DMS114 treated with DMSO at 0.1 percent for 48 hours (cell line): ENCODE data around the gene DRAXIN.
A peak's percentile ranks its signal among the peaks of the same experiment; 100 is the strongest.

Experiments used
- DNase-seq: peaks from one replicate; lab custom pipeline; 2025; ENCODE audit not compliant: unreplicated experiment; lab: John Stamatoyannopoulos, UW

The DRAXIN gene

GRCh38 chr1:11707621-11708276 is 16.2 kb downstream of the DRAXIN start:
- no peak for DNase-seq

GRCh38 chr1:11708554-11709350 is 17.2 kb downstream of the DRAXIN start:
- no peak for DNase-seq

GRCh38 chr1:11711490-11711889 is 20.0 kb downstream of the DRAXIN start:
- DNase-seq: no peak

- no peak for DNase-seq
Observed at GRCh38 chr1:11712285-11712684, 20.8 kb downstream of the DRAXIN start.

GRCh38 chr1:11713095-11713494 is 21.6 kb downstream of the DRAXIN start:
- no peak for DNase-seq

- no peak for DNase-seq
Observed at GRCh38 chr1:11714831-11715575, 23.5 kb downstream of the DRAXIN start.

- peak; percentile 50 for DNase-seq
Observed at GRCh38 chr1:11719313-11720032, 28.0 kb downstream of the DRAXIN start.

- no peak for DNase-seq
Observed at GRCh38 chr1:11720033-11720376, 28.5 kb downstream of the DRAXIN start.

GRCh38 chr1:11720525-11720924 is 29.0 kb downstream of the DRAXIN start:
- no peak for DNase-seq

GRCh38 chr1:11721311-11721710 is 29.8 kb downstream of the DRAXIN start:
- no peak for DNase-seq

- DNase-seq: no peak
Observed at GRCh38 chr1:11722538-11722937, 31.0 kb downstream of the DRAXIN start.

- no peak for DNase-seq
Observed at GRCh38 chr1:11725616-11726015, 34.1 kb downstream of the DRAXIN start.

GRCh38 chr1:11727119-11727518 is 35.6 kb downstream of the DRAXIN start:
- DNase-seq: no peak

- DNase-seq: no peak
Observed at GRCh38 chr1:11728126-11728806, 36.8 kb downstream of the DRAXIN start.

- DNase-seq: no peak
Observed at GRCh38 chr1:11729155-11729497, 37.6 kb downstream of the DRAXIN start.

GRCh38 chr1:11729498-11730428 is 38.3 kb downstream of the DRAXIN start:
- no peak for DNase-seq

- DNase-seq: no peak
Observed at GRCh38 chr1:11730429-11730891, 39.0 kb downstream of the DRAXIN start.

GRCh38 chr1:11731691-11732283 is 40.3 kb downstream of the DRAXIN start:
- no peak for DNase-seq

GRCh38 chr1:11733306-11733705 is 41.8 kb downstream of the DRAXIN start:
- DNase-seq: no peak
